Subcutaneous adipose tissue (tissue), 4 donors: Measurements from ENCODE around the gene C17orf67. TPM values are rescaled to one million over a fixed set of nuclear protein-coding genes. Genes with fewer than 3 reads are reported as not detected.

Source experiments
- total RNA-seq, 4 donors: library from RNA; depleted of rRNA; stranded (reverse); fragments of >200 nt; gene quantifications; one replicate each; pipeline ENCODE4 v1.1.0, GENCODE V29; 2016
- TF ChIP-seq, protein P1 (sequence below): fragments of 450-650 bp; IDR thresholded peaks from one replicate; pipeline ENCODE4 v1.5.1; 2016; ENCODE audit warnings: low read depth, mild to moderate bottlenecking, control low read depth, antibody characterized with exemption, moderate library complexity

The C17orf67 gene
- total RNA-seq, 4 donors from 2014 or later: 0.66 to 1.3 (median 1.2) TPM; not detected in 1

DNA sequence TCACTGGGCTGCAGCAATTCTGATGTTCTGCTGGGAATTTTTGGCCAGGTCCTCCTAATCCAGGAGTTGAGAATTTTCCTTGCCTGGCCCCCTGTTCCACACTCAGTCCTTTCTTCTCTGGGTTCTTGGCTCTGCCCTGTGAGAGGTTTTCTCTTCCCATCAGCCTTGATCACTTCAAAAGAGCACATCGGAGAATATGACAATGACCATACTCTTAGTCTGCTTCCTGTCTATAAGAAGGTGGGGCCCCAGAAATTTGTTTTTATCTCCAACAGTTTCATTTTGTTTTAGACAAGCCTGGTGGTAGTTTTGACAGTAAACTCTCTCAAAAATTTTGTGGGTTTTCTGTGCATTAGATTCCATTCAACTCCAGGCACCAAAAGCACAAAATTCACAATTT is 70.7 kb downstream of the C17orf67 start:
- TF ChIP-seq, protein P1, sequence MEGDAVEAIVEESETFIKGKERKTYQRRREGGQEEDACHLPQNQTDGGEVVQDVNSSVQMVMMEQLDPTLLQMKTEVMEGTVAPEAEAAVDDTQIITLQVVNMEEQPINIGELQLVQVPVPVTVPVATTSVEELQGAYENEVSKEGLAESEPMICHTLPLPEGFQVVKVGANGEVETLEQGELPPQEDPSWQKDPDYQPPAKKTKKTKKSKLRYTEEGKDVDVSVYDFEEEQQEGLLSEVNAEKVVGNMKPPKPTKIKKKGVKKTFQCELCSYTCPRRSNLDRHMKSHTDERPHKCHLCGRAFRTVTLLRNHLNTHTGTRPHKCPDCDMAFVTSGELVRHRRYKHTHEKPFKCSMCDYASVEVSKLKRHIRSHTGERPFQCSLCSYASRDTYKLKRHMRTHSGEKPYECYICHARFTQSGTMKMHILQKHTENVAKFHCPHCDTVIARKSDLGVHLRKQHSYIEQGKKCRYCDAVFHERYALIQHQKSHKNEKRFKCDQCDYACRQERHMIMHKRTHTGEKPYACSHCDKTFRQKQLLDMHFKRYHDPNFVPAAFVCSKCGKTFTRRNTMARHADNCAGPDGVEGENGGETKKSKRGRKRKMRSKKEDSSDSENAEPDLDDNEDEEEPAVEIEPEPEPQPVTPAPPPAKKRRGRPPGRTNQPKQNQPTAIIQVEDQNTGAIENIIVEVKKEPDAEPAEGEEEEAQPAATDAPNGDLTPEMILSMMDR: no peak

DNA sequence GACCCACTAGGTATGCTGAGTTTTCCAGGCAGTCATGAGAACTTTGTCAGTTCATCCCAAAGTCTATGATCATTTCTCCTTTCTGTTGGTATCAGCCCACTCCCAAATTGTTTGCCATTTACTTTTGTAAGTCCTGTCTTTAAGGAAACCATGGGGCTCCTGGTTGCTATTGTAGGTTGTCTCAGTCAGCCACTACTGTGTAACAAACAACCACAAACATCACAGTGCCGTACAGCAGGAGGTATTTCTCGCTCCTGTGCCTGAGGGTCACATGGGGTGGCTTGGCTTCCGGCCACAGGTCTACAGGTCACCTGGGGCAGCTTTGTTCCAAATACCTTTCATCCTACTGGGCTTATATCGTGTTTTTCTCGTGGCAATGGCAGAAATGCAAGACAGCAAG is 71.6 kb downstream of the C17orf67 start:
- TF ChIP-seq, protein P1: no peak

DNA sequence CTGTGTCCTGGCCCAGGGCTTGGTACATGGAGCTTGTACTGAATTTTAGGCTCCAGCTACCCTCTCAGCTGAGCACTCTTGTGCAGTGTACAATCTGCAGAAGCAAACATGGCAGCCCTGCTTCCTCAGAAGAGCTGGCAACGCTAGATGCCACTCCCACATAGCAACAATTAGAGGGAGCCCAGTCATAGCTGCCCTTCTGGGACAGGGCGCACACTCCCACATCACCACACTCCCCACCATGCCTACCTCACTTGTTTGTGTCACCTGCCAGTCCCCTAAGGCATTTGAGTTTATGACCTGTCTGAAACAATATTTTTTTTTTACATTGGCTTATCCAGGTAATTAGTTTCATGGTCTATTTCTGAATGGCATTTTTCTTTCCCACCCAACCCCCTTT is 72.3 kb downstream of the C17orf67 start:
- TF ChIP-seq, protein P1: no peak

DNA sequence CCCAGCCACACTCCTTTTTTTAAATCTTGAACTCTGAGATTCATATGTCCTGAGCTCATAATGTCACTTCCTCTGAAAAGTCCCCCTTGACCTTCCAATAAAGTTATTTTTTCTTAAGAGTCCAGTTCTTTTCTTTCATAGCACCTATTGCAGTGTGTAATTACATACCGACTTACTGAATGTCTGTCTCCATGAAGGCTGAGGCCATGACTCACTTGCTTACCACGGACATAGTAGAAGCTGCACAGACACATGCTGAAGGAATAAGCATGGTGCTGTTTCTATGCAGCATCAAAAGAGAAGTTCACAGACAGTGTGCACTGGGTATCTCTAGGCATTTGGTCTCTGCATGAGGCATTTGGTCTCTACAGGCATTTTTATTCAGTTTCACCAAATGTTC is 77.2 kb downstream of the C17orf67 start:
- TF ChIP-seq, protein P1: no peak

DNA sequence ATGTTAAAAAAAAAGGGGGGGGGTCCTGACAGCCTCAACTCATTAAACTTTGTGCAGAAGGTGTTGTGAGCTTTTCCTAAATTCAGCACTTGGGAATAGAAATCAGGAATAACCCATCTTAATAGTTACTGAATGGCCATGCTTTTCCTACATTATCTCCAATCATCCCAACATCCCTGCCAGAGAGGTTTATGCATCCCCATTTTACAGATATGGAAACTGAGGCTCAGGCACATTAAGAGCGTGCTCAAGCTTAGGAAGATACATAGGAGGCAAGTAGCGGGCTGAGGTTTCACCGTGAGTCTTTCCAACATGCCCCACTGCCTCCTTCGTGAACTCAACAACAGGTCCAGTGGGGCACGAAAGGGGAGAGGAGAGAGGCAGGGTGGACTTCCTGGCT is 78.4 kb downstream of the C17orf67 start:
- TF ChIP-seq, protein P1: no peak

DNA sequence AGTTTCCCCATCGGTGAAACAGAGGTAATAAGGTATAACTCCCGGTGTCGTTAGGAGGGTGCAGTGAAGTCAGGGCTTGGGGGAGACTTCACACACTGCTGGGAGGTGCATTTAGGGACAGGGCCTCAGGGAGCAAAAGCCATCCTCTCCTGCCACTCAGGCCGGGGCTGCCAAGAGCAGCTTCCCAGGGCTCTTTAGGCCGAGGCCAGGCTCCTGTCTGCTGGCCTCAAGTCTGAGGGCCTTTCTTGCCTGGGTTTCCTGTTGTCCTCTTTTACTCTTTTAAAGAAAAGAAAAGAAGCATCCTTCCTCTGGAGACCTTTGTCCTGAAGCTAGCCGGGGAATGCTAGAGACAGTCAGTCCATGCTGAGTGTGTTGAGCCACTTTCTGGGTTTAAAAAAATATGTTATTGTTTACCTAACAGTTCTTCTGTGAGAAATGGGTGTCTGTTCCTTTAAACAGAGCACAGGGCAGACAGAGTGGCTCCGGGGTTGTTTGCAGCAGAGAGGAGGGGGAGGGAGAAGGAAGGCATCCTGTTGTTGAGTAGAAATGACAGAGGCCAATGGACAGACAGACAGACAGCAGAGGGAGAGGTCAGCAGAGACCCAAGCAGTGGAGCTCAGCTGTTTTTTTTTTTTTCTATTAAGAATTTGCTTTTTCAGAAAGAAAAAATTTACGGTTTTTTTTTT is 79.1 kb downstream of the C17orf67 start:
- TF ChIP-seq, protein P1: no peak

DNA sequence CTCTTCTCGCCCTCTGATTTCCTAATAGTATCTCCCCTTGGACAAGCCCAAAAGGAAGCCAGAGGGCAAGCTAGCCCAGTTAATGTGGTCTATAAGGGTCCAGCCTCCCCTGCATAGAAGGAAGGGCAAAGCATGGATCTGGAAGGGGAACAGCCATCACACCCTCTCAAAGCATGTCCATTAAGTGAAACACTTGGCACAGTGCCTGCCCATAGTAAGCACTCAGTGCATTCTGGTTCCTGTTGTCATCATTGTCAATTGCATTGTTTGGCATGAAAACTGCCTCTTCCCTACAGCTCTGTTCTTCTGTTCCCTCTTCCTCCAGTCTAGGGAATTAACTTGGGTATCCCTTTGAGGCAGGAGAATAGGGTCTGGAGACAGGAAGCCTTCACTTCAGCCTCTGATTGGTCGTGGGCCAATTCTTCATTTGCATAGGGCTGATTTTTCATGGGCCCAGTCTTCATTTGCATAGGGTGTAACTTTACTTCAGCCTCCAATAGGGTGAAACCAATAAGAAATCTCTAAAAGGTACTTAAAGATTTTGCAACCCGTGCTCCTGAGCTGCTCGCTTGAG is 81.4 kb downstream of the C17orf67 start:
- TF ChIP-seq, protein P1: no peak
